Ovary (tissue), 10 donors: ENCODE data around the gene SEMG2. TPM values are rescaled to one million over a fixed set of nuclear protein-coding genes. Genes with fewer than 3 reads are reported as not detected.

Source experiments
- DNase-seq, 5 donors: peaks; one replicate each; pipeline ENCODE4 v3.0.0-alpha.2; 2019 to 2020
- H3K27ac ChIP-seq, 2 donors: fragments of 200-600 bp; one replicate each; pipeline versions ENCODE4 v1.5.1 to v1.8.0; 2019 to 2022
- H3K27me3 ChIP-seq: fragments of 200-600 bp; one replicate; pipeline ENCODE4 v1.8.0; 2022
- H3K36me3 ChIP-seq: fragments of 200-600 bp; sonication (generic); one replicate; pipeline ENCODE4 v1.5.1; 2019
- H3K4me1 ChIP-seq: one replicate; pipeline ENCODE4 v1.8.1; 2013; ENCODE audit warnings: mild to moderate bottlenecking, moderate library complexity; ENCODE audit not compliant: insufficient read depth
- H3K4me3 ChIP-seq: fragments of 200-600 bp; sonication (generic); one replicate; pipeline ENCODE4 v1.5.1; 2017
- H3K9me3 ChIP-seq, 2 donors: fragments of 200-600 bp in 1 of 2; sonication (generic) in 1 of 2; one replicate each; pipeline versions ENCODE4 v1.5.1 to v1.8.1; 2013 to 2019; ENCODE audit warnings: mild to moderate bottlenecking in 1 of 2, moderate library complexity in 1 of 2
- EP300 ChIP-seq: sonication (generic); formaldehyde crosslinking; IDR thresholded peaks from one replicate; pipeline ENCODE4 v1.6.1; 2017; ENCODE audit warnings: antibody characterized with exemption
- POLR2A ChIP-seq: fragments of 450-650 bp; IDR thresholded peaks from one replicate; pipeline ENCODE4 v1.6.1; 2017; ENCODE audit warnings: antibody characterized with exemption, mild to moderate bottlenecking, moderate library complexity
- WGBS, 3 donors: extraction: QIAGEN DNeasy Blood & Tissue Kit in 1 of 3; methylation state at CpG; one replicate each; pipeline versions ENCODE4 v1.1.5 to v1.1.7; 2013 to 2017; 5-methylcytosine and 5-hydroxymethylcytosine counted together
- intact Hi-C, 4 donors: fragments of 100-400 bp; cut with DNase I; formaldehyde crosslinking; loops; one replicate each; pipeline versions ENCODE4 v1.11.0 to v1.15.1; 2022 to 2023
- long read RNA-seq, 3 donors: library from polyadenylated mRNA in 2 of 3; unstranded in 2 of 3; transcript quantifications; one replicate each; pipeline ENCODE4 v2.0.0 and lab custom pipeline, GENCODE V29; 2021 to 2026
- polyA plus RNA-seq, 2 donors: library from polyadenylated mRNA; stranded (reverse); fragments of 200-250 nt in 1 of 2; fragments of 350-450 nt in 1 of 2; fragmentation: Illumina TruSeq in 1 of 2; extraction: RNeasy Lipid Tissue Mini Kit (QIAGEN cat#74804) in 1 of 2; gene quantifications; one replicate each; pipeline ENCODE4 v1.2.3, GENCODE V29; 2013 to 2014
- total RNA-seq, 7 donors: library from RNA; depleted of rRNA in 2 of 7; stranded (reverse); fragments of >200 nt in 2 of 7; fragmentation: NEBNext Ultra II Directional in 3 of 7; extraction: Animal tissue kit (Norgen Biotek cat#: 25700) in 3 of 7; gene quantifications; one replicate each; pipeline versions ENCODE4 v1.1.0 to v1.2.4, GENCODE V29; 2016 to 2023
- TF ChIP-seq, protein P1 (sequence below), 3 donors: fragments of 450-650 bp in 2 of 3; fragments of 200-600 bp in 1 of 3; IDR thresholded peaks; one replicate each; pipeline versions ENCODE4 v1.5.1 to v1.8.0; 2016 to 2022; ENCODE audit warnings: antibody characterized with exemption in 3 of 3, mild to moderate bottlenecking in 1 of 3
- donor health status: DM: no; HTN: no; CAD: no; lungs with moderate emphysema.
- donor health status: DM: no; HTN: no; CAD: no.
- donor health status: Bipolar disorder and iron deficiency.
- donor health status: DM: yes; HTN: yes; CAD: no.
- donor health status: DM: no; HTN: no; CAD: no.
- donor health status: DM: yes; HTN: yes; CAD: no.

SEMG2 gene, protein sequence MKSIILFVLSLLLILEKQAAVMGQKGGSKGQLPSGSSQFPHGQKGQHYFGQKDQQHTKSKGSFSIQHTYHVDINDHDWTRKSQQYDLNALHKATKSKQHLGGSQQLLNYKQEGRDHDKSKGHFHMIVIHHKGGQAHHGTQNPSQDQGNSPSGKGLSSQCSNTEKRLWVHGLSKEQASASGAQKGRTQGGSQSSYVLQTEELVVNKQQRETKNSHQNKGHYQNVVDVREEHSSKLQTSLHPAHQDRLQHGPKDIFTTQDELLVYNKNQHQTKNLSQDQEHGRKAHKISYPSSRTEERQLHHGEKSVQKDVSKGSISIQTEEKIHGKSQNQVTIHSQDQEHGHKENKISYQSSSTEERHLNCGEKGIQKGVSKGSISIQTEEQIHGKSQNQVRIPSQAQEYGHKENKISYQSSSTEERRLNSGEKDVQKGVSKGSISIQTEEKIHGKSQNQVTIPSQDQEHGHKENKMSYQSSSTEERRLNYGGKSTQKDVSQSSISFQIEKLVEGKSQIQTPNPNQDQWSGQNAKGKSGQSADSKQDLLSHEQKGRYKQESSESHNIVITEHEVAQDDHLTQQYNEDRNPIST
- total RNA-seq, result not detected
- polyA plus RNA-seq, result not detected
- long read RNA-seq, donor 1, result 0 reads
- long read RNA-seq, donor 2, result 0 reads
- long read RNA-seq, donor 3, result 0 reads

DNA sequence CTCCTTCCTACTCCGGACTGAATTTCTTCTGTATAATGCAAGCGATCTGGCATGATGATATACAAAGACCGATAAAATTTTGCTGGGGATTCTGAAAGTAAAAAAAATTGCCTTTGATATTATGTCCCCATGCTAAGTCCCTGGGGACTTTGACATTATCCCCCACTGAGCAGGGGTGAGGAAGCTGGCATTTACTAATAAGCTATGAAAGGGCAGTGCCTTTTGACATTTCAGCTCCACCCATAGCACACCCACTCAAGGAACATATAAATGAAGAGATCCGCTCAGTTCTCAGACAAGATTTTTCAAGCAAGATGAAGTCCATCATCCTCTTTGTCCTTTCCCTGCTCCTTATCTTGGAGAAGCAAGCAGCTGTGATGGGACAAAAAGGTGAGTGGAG, at the start of gene SEMG2:
SEMG2 (plus strand) TSS at position 298 of the 400 bp plus-strand sequence; CDS start at position 315, 17 bp downstream.
- DNase-seq, result no peak
- TF ChIP-seq EP300 (no peak), POLR2A (no peak)
- Histone ChIP-seq H3K9me3 (no peaks in the 10 kb centered on the region), H3K36me3 (no peaks in the 10 kb centered on the region), H3K27me3 (no peaks in the 10 kb centered on the region), H3K27ac (no peak within 1 kb of the TSS), H3K4me3 (no peak within 1 kb of the TSS), H3K4me1 (no peaks in the 10 kb centered on the region)
- WGBS, 3 donors, result 87 to 91% (median 89%) methylated on average over 4 of the region's 4 CpGs
- intact Hi-C loops, result no loop called here

DNA sequence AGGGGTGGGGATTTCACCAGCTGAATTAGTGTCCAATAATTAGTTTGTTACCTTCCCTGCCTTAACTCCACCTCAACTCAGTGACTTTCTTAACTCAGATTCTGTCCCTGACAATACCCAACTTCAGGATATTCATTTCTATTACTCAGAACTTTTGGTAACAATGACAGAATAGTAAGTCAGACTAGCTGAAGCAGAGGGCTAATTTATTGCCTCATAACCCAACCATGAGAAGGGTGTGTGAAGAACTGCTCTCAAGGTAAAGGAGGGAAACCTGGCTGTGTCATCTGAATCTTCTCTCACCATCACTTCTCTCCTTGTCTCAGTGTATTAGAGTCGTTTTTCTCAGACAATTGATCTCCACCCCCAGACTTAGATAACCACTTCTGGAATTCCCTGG, 47.7 kb upstream of the SEMG2 start:
- intact Hi-C loops, result no loop called here
- no peak for TF ChIP-seq EP300
- TF ChIP-seq, protein P1, sequence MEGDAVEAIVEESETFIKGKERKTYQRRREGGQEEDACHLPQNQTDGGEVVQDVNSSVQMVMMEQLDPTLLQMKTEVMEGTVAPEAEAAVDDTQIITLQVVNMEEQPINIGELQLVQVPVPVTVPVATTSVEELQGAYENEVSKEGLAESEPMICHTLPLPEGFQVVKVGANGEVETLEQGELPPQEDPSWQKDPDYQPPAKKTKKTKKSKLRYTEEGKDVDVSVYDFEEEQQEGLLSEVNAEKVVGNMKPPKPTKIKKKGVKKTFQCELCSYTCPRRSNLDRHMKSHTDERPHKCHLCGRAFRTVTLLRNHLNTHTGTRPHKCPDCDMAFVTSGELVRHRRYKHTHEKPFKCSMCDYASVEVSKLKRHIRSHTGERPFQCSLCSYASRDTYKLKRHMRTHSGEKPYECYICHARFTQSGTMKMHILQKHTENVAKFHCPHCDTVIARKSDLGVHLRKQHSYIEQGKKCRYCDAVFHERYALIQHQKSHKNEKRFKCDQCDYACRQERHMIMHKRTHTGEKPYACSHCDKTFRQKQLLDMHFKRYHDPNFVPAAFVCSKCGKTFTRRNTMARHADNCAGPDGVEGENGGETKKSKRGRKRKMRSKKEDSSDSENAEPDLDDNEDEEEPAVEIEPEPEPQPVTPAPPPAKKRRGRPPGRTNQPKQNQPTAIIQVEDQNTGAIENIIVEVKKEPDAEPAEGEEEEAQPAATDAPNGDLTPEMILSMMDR (IDR thresholded peaks at IDR 0.05), result no peak
- TF ChIP-seq POLR2A, result no peak
- no peaks in the 10 kb centered on the region for H3K4me1 ChIP-seq
- no peaks in the 10 kb centered on the region for H3K36me3 ChIP-seq
- DNase-seq, result no peak
- 5 to 21% (median 7%) methylated on average over 1 of the region's 1 CpG for WGBS, 3 donors
- no peak overlapping the region for H3K27ac ChIP-seq
- H3K9me3 ChIP-seq, result no peaks in the 10 kb centered on the region
- H3K27me3 ChIP-seq, result no peaks in the 10 kb centered on the region
- H3K4me3 ChIP-seq, result no peak overlapping the region

DNA sequence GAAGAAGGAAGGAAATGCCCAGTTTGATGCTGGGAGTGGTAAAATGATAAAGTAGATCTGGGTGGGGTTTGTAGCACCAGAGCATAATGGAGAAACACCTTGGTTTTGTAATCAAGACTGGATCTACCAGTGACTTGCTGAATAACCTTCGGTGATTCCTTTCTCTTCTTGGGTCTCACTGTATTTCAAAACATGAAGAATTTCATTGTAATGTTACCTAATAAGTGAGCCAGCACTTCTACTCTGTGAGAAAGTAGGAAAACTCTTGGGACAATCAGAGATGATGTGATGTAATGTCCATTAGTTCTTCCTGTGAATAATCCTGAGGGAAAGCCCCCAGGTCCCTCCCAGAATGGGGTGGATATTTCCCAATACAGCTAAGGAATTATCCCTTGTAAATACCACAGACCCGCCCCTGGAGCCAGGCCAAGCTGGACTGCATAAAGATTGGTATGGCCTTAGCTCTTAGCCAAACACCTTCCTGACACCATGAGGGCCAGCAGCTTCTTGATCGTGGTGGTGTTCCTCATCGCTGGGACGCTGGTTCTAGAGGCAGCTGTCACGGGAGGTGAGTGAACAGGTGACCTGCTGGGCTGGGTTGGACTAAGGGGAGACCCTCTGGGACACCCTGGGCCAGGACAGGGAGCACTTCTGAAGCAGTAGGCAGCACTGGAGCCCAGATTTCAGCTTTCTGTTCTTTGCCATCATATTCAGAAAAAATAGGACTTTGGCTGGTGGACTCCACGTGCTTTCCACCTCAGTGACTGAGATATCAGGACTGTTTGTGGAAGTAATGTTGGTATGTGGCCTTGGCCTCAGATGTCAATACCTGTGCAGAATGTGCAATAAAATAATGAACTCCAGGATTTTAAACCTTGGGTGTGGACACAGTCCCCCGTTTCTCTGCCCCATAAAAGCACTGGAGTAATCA, 46.5 kb upstream of the SEMG2 start, which contains the start of gene PI3:
PI3 (plus strand) TSS at position 469 of the 931 bp plus-strand sequence; CDS start at position 490, 21 bp downstream.
- H3K4me1 ChIP-seq, result no peaks in the 10 kb centered on the region
- no peaks in the 10 kb centered on the region for H3K27me3 ChIP-seq
- no peak for TF ChIP-seq EP300
- TF ChIP-seq POLR2A, result no peak
- TF ChIP-seq, protein P1 (IDR thresholded peaks at IDR 0.05), result no peak
- no peak within 1 kb of the TSS for H3K4me3 ChIP-seq
- no peak for DNase-seq
- H3K9me3 ChIP-seq, result no peaks in the 10 kb centered on the region
- intact Hi-C loops, result no loop called here
- H3K27ac ChIP-seq, result no peak within 1 kb of the TSS
- H3K36me3 ChIP-seq, result no peaks in the 10 kb centered on the region
- WGBS, 3 donors, result 57 to 73% (median 70%) methylated on average over 8 of the region's 8 CpGs

DNA sequence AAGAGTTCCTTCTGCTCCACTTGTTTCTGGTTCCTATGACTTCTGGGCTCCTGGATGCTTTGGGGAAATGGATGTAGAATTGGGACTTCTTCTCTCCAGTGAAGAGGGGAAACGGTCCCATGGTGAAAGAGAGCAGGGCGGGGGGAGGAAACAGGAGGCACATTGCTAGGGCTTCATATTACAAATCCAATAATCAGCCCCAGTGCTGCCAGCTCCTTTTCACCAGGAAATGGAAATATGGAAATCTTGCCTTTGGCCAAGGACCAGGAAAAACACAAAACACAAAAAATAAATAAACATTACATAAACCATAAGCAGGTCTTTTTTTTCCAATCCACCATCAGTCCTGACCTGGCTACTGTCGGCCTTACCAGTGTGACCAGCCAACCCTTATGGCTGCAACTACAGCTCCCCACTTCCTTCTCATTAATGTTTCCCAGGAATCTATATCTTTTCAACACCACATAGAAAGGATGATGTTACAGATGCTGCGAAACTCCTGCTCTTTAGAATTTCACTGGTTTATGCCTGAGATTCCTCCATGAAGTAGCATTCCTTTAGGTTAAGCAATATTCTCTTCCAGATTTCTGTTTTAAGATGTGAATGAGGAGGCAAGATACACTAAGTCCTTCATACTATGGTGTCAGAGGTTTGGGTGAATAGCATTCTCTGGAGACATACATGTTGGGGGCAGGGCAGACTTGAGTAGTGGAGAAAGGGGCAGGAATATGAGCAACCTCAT, 44.5 kb upstream of the SEMG2 start:
- WGBS, 3 donors, result 69 to 76% (median 72%) methylated on average over 4 of the region's 4 CpGs

More for the DNA sequence above, 44.5 kb upstream of the SEMG2 start:
- intact Hi-C loops, result no loop called here
- Histone ChIP-seq H3K9me3 (no peaks in the 10 kb centered on the region), H3K4me1 (no peaks in the 10 kb centered on the region), H3K27ac (no peak overlapping the region), H3K27me3 (no peaks in the 10 kb centered on the region), H3K36me3 (no peaks in the 10 kb centered on the region), H3K4me3 (no peak overlapping the region)
- DNase-seq, result no peak
- TF ChIP-seq, protein P1 (IDR thresholded peaks at IDR 0.05), result no peak
- TF ChIP-seq POLR2A (no peak), EP300 (no peak)
